Naive thymus-derived CD8-positive, alpha-beta T cell (primary cell): ENCODE measurements around the gene C18orf63. TPM values are rescaled to one million over a fixed set of nuclear protein-coding genes. Genes with fewer than 3 reads are reported as not detected.

Source experiments
- ATAC-seq, 2 donors: fragments of 150-1000 bp; cut with Tn5 transposase in 1 of 2; sonication (Bioruptor Pico), chemical (Tn5 transposase) in 1 of 2; 1 replicate in 1 of 2; 2 replicates in 1 of 2; pipeline ENCODE4 v1.10.0; 2021; ENCODE audit warnings: mild to moderate bottlenecking in 2 of 2, moderate library complexity in 2 of 2
- POLR2A ChIA-PET: fragments of 350-600 bp; sonication (Branson Sonifier 250); formaldehyde crosslinking; loops from one replicate; lab custom pipeline; 2021; ENCODE audit warnings: antibody characterized with exemption; lab: Charles Lee
- DNase-seq, 10 donors: peaks; one replicate each; pipeline versions ENCODE4 v3.0.0 to v3.0.0-alpha.2; 2020 to 2022
- H3K27ac Mint-ChIP-seq, 10 donors: one replicate each; pipeline ENCODE4 v1.8.0; 2020 to 2022; ENCODE audit warnings: mild to moderate bottlenecking in 10 of 10, mixed read lengths in 10 of 10, moderate library complexity in 4 of 10, inconsistent platforms in 1 of 10
- H3K27me3 Mint-ChIP-seq, 5 donors: one replicate each; pipeline ENCODE4 v1.8.0; 2021 to 2022; ENCODE audit warnings: mixed read lengths in 5 of 5
- H3K36me3 Mint-ChIP-seq, 3 donors: one replicate each; pipeline ENCODE4 v1.8.0; 2020 to 2022; ENCODE audit warnings: mixed read lengths in 3 of 3, mild to moderate bottlenecking in 2 of 3, inconsistent platforms in 1 of 3
- H3K4me1 Mint-ChIP-seq, 4 donors: one replicate each; pipeline ENCODE4 v1.8.0; 2021 to 2022; ENCODE audit warnings: mixed read lengths in 4 of 4
- H3K4me3 Mint-ChIP-seq, 10 donors: one replicate each; pipeline ENCODE4 v1.8.0; 2020 to 2022; ENCODE audit warnings: mild to moderate bottlenecking in 10 of 10, mixed read lengths in 10 of 10, moderate library complexity in 6 of 10, inconsistent platforms in 1 of 10
- H3K9me3 Mint-ChIP-seq, 9 donors: one replicate each; pipeline ENCODE4 v1.8.0; 2020 to 2022; ENCODE audit warnings: mixed read lengths in 9 of 9, mild to moderate bottlenecking in 3 of 9, inconsistent platforms in 1 of 9, moderate library complexity in 1 of 9
- polyA plus RNA-seq, 3 donors: library from polyadenylated mRNA; unstranded; fragments of 300-500 nt; fragmentation: Illumina TruSeq; gene quantifications; one replicate each; pipeline ENCODE4 v1.2.3, GENCODE V29; 2021
- total RNA-seq, 8 experiments: library from RNA in 2 of 8; stranded (reverse) in 2 of 8; gene quantifications; one replicate each; pipeline ENCODE4 v1.2.3 and lab custom pipeline; 2021 to 2026

Gene C18orf63
- total RNA-seq (not detected), polyA plus RNA-seq (not detected), total RNA-seq (lab: John Stamatoyannopoulos, UW) (0 reads per million in 6 experiments)

- Mint-ChIP-seq H3K27me3 (peaks cover 0 to 7% (median 2%) of the 10 kb centered on the region in 5 donors), H3K4me3 (no peak within 1 kb of the TSS), H3K9me3 (no peaks in the 10 kb centered on the region), H3K36me3 (no peaks in the 10 kb centered on the region), H3K4me1 (no peaks in the 10 kb centered on the region), H3K27ac (no peak within 1 kb of the TSS)
- DNase-seq (no peak), ATAC-seq (no peak)
- POLR2A ChIA-PET = no interaction called here
Observed at GRCh38 chr18:74315464-74316256, at the start of gene C18orf63. TSS of gene C18orf63 (plus strand) at chr18:74315839. CDS start at chr18:74317866, 2,027 bp downstream.

- DNase-seq (no peak), ATAC-seq (no peak)
- peaks cover 4 to 21% (median 13%) of the 10 kb centered on the region in 4 donors for H3K4me1 Mint-ChIP-seq
- POLR2A ChIA-PET = interaction anchor here (0.7 kb wide), 1 partner anchor 322 kb away, joined by 4 read pairs; no protein-coding TSS in a partner anchor
- H3K9me3 Mint-ChIP-seq = no peaks in the 10 kb centered on the region
- H3K27me3 Mint-ChIP-seq = no peaks in the 10 kb centered on the region
- H3K27ac Mint-ChIP-seq = no peak overlapping the region
- H3K36me3 Mint-ChIP-seq = peaks cover 0 to 28% (median 18%) of the 10 kb centered on the region in 3 donors
- no peak overlapping the region for H3K4me3 Mint-ChIP-seq
Observed at GRCh38 chr18:74266161-74266560, 49.5 kb upstream of the C18orf63 start.

- H3K4me3 Mint-ChIP-seq = no peak overlapping the region
- H3K4me1 Mint-ChIP-seq = peaks cover 4 to 21% (median 13%) of the 10 kb centered on the region in 4 donors
- H3K27ac Mint-ChIP-seq = peak overlapping the region in 2 of 10 donors; percentile 28 to 39
- H3K36me3 Mint-ChIP-seq = peaks cover 0 to 10% (median 4%) of the 10 kb centered on the region in 3 donors
- H3K9me3 Mint-ChIP-seq = no peaks in the 10 kb centered on the region
- POLR2A ChIA-PET = no interaction called here
- DNase-seq = no peak
- no peaks in the 10 kb centered on the region for H3K27me3 Mint-ChIP-seq
- no peak for ATAC-seq
Observed at GRCh38 chr18:74268175-74268574, 47.5 kb upstream of the C18orf63 start.

GRCh38 chr18:74268933-74269620 lies 46.6 kb upstream of the C18orf63 start:
- peak overlapping the region in 1 of 10 donors; percentile 3 for H3K27ac Mint-ChIP-seq
- no peak for DNase-seq
- H3K9me3 Mint-ChIP-seq = no peaks in the 10 kb centered on the region
- POLR2A ChIA-PET = no interaction called here
- no peak for ATAC-seq
- peaks cover 0 to 6% (median 0%) of the 10 kb centered on the region in 3 donors for H3K36me3 Mint-ChIP-seq
- H3K27me3 Mint-ChIP-seq = no peaks in the 10 kb centered on the region
- H3K4me3 Mint-ChIP-seq = no peak overlapping the region
- H3K4me1 Mint-ChIP-seq = peaks cover 4 to 21% (median 13%) of the 10 kb centered on the region in 4 donors

- DNase-seq = no peak
- Mint-ChIP-seq H3K4me3 (no peak overlapping the region), H3K9me3 (no peaks in the 10 kb centered on the region), H3K27me3 (no peaks in the 10 kb centered on the region), H3K36me3 (peaks cover 0 to 8% (median 0%) of the 10 kb centered on the region in 3 donors), H3K27ac (no peak overlapping the region), H3K4me1 (peaks cover 2 to 19% (median 18%) of the 10 kb centered on the region in 4 donors)
- POLR2A ChIA-PET = no interaction called here
- no peak for ATAC-seq
Observed at GRCh38 chr18:74271635-74272034, 44.0 kb upstream of the C18orf63 start.

- H3K36me3 Mint-ChIP-seq = peaks cover 0 to 16% (median 7%) of the 10 kb centered on the region in 3 donors
- no peaks in the 10 kb centered on the region for H3K9me3 Mint-ChIP-seq
- H3K27me3 Mint-ChIP-seq = no peaks in the 10 kb centered on the region
- DNase-seq (no peak), ATAC-seq (no peak)
- peaks cover 2 to 23% (median 18%) of the 10 kb centered on the region in 4 donors for H3K4me1 Mint-ChIP-seq
- POLR2A ChIA-PET = no interaction called here
- H3K27ac Mint-ChIP-seq = no peak overlapping the region
- H3K4me3 Mint-ChIP-seq = no peak overlapping the region
Observed at GRCh38 chr18:74273394-74273793, 42.2 kb upstream of the C18orf63 start.

GRCh38 chr18:74274700-74275099 lies 40.9 kb upstream of the C18orf63 start:
- H3K4me3 Mint-ChIP-seq = no peak overlapping the region
- H3K36me3 Mint-ChIP-seq = peaks cover 0 to 16% (median 8%) of the 10 kb centered on the region in 3 donors
- DNase-seq (no peak), ATAC-seq (no peak)
- H3K4me1 Mint-ChIP-seq = peaks cover 2 to 19% (median 10%) of the 10 kb centered on the region in 4 donors
- H3K27me3 Mint-ChIP-seq = no peaks in the 10 kb centered on the region
- POLR2A ChIA-PET = no interaction called here
- no peaks in the 10 kb centered on the region for H3K9me3 Mint-ChIP-seq
- no peak overlapping the region for H3K27ac Mint-ChIP-seq

GRCh38 chr18:74275736-74276135 lies 39.9 kb upstream of the C18orf63 start:
- ATAC-seq (no peak), DNase-seq (no peak)
- H3K36me3 Mint-ChIP-seq = peaks cover 0 to 16% (median 12%) of the 10 kb centered on the region in 3 donors
- H3K9me3 Mint-ChIP-seq = no peaks in the 10 kb centered on the region
- no peak overlapping the region for H3K4me3 Mint-ChIP-seq
- H3K27ac Mint-ChIP-seq = no peak overlapping the region
- POLR2A ChIA-PET = no interaction called here
- H3K4me1 Mint-ChIP-seq = peaks cover 0 to 20% (median 4%) of the 10 kb centered on the region in 4 donors
- H3K27me3 Mint-ChIP-seq = no peaks in the 10 kb centered on the region

- peaks cover 0 to 16% (median 13%) of the 10 kb centered on the region in 3 donors for H3K36me3 Mint-ChIP-seq
- ATAC-seq (no peak), DNase-seq (no peak)
- H3K27ac Mint-ChIP-seq = no peak overlapping the region
- H3K27me3 Mint-ChIP-seq = no peaks in the 10 kb centered on the region
- POLR2A ChIA-PET = no interaction called here
- no peaks in the 10 kb centered on the region for H3K9me3 Mint-ChIP-seq
- no peak overlapping the region for H3K4me3 Mint-ChIP-seq
- peaks cover 8 to 28% (median 11%) of the 10 kb centered on the region in 4 donors for H3K4me1 Mint-ChIP-seq
Observed at GRCh38 chr18:74276609-74277008, 39.0 kb upstream of the C18orf63 start.

GRCh38 chr18:74277296-74277695 lies 38.3 kb upstream of the C18orf63 start:
- Mint-ChIP-seq H3K4me3 (no peak overlapping the region), H3K27ac (no peak overlapping the region), H3K36me3 (peaks cover 0 to 16% (median 13%) of the 10 kb centered on the region in 3 donors), H3K27me3 (no peaks in the 10 kb centered on the region), H3K9me3 (no peaks in the 10 kb centered on the region), H3K4me1 (peaks cover 14 to 32% (median 17%) of the 10 kb centered on the region in 4 donors)
- POLR2A ChIA-PET = no interaction called here
- no peak for DNase-seq
- no peak for ATAC-seq

- Mint-ChIP-seq H3K9me3 (no peaks in the 10 kb centered on the region), H3K27ac (no peak overlapping the region), H3K36me3 (peaks cover 0 to 16% (median 13%) of the 10 kb centered on the region in 3 donors), H3K4me3 (no peak overlapping the region), H3K27me3 (no peaks in the 10 kb centered on the region), H3K4me1 (peaks cover 22 to 39% (median 25%) of the 10 kb centered on the region in 4 donors)
- no peak for DNase-seq
- ATAC-seq = no peak
- POLR2A ChIA-PET = no interaction called here
Observed at GRCh38 chr18:74278058-74278457, 37.6 kb upstream of the C18orf63 start.

- POLR2A ChIA-PET = interaction anchor here (0.6 kb wide), 1 partner anchor 28 kb away, joined by 4 read pairs; no protein-coding TSS in a partner anchor
- Mint-ChIP-seq H3K36me3 (peaks cover 0 to 16% (median 13%) of the 10 kb centered on the region in 3 donors), H3K27ac (no peak overlapping the region), H3K27me3 (no peaks in the 10 kb centered on the region), H3K4me3 (no peak overlapping the region), H3K9me3 (no peaks in the 10 kb centered on the region), H3K4me1 (peaks cover 26 to 41% (median 32%) of the 10 kb centered on the region in 4 donors)
- DNase-seq = no peak
- no peak for ATAC-seq
Observed at GRCh38 chr18:74278983-74279382, 36.7 kb upstream of the C18orf63 start.
